Astrocyte (in vitro differentiated cells and primary cell): ENCODE data around the gene GNB1L. TPM values are rescaled to one million over a fixed set of nuclear protein-coding genes. Genes with fewer than 3 reads are reported as not detected.

Experiments used
- DNase-seq: peaks from one replicate; pipeline ENCODE4 v3.0.0-alpha.2; 2010; ENCODE audit warnings: low read depth
- FAIRE-seq: peaks from 2 replicates; lab custom pipeline; 2011; peaks lifted over from hg19 to GRCh38; lab: Jason Lieb, UNC
- H2AFZ ChIP-seq: 2 replicates; pipeline ENCODE4 v1.6.0; 2012; ENCODE audit warnings: low read depth, low read length, inconsistent platforms
- H3K27ac ChIP-seq: 2 replicates; pipeline ENCODE4 v1.5.1; 2011; ENCODE audit warnings: low read depth, low read length, inconsistent platforms
- H3K27me3 ChIP-seq: 2 replicates; pipeline ENCODE4 v1.6.0; 2011; ENCODE audit warnings: low read length, inconsistent platforms; ENCODE audit not compliant: insufficient read depth
- H3K36me3 ChIP-seq: 2 replicates; pipeline ENCODE4 v1.5.1; 2011; ENCODE audit warnings: low read length, inconsistent platforms; ENCODE audit not compliant: insufficient read depth
- H3K4me1 ChIP-seq: 2 replicates; pipeline ENCODE4 v1.5.1; 2011; ENCODE audit warnings: low read length, inconsistent platforms; ENCODE audit not compliant: insufficient read depth
- H3K4me2 ChIP-seq: 2 replicates; pipeline ENCODE4 v1.6.0; 2012; ENCODE audit warnings: low read length, inconsistent platforms
- H3K4me3 ChIP-seq: 2 replicates; pipeline ENCODE4 v1.5.1; 2011; ENCODE audit warnings: low read depth, mild to moderate bottlenecking, low read length, inconsistent platforms; ENCODE audit not compliant: insufficient read depth
- H3K79me2 ChIP-seq: 2 replicates; pipeline ENCODE4 v1.6.0; 2012; ENCODE audit warnings: mild to moderate bottlenecking, low read length, inconsistent platforms; ENCODE audit not compliant: insufficient read depth
- H3K9ac ChIP-seq: 2 replicates; pipeline ENCODE4 v1.6.0; 2012; ENCODE audit warnings: mild to moderate bottlenecking, low read length, inconsistent platforms
- H3K9me3 ChIP-seq: 2 replicates; pipeline ENCODE4 v1.5.1; 2012; ENCODE audit warnings: low read depth, mild to moderate bottlenecking, low read length, inconsistent platforms; ENCODE audit not compliant: insufficient read depth
- H4K20me1 ChIP-seq: 2 replicates; pipeline ENCODE4 v1.6.0; 2012; ENCODE audit warnings: low read length, inconsistent platforms; ENCODE audit not compliant: insufficient read depth
- H3K27ac Mint-ChIP-seq: one replicate; pipeline ENCODE4 v1.8.0; 2021; ENCODE audit warnings: mild to moderate bottlenecking, mixed read lengths; ENCODE audit not compliant: unreplicated experiment
- H3K27me3 Mint-ChIP-seq: one replicate; pipeline ENCODE4 v1.8.0; 2021; ENCODE audit warnings: low read depth, mixed read lengths; ENCODE audit not compliant: unreplicated experiment
- H3K36me3 Mint-ChIP-seq: one replicate; pipeline ENCODE4 v1.8.0; 2021; ENCODE audit warnings: low read depth, mixed read lengths; ENCODE audit not compliant: unreplicated experiment
- H3K4me1 Mint-ChIP-seq: one replicate; pipeline ENCODE4 v1.8.0; 2021; ENCODE audit warnings: low read depth, mixed read lengths; ENCODE audit not compliant: unreplicated experiment
- H3K4me3 Mint-ChIP-seq: one replicate; pipeline ENCODE4 v1.8.0; 2021; ENCODE audit warnings: mild to moderate bottlenecking, moderate library complexity, mixed read lengths; ENCODE audit not compliant: unreplicated experiment
- H3K9me3 Mint-ChIP-seq: one replicate; pipeline ENCODE4 v1.8.0; 2021; ENCODE audit warnings: mild to moderate bottlenecking, mixed read lengths; ENCODE audit not compliant: unreplicated experiment
- EZH2 ChIP-seq: IDR thresholded peaks from 2 replicates; pipeline ENCODE4 v1.6.1; 2012; ENCODE audit warnings: mild to moderate bottlenecking, low read length, inconsistent platforms; ENCODE audit not compliant: insufficient read depth
- total RNA-seq: library from RNA; stranded (reverse); gene quantifications from 2 replicates; pipeline ENCODE4 v1.2.1, GENCODE V29; 2021
- TF ChIP-seq, protein P1 (sequence below): IDR thresholded peaks from 2 replicates; pipeline ENCODE4 v1.5.1; 2011; ENCODE audit warnings: low read depth, mild to moderate bottlenecking, inconsistent platforms, low read length, moderate library complexity; ENCODE audit not compliant: insufficient read depth

Gene GNB1L
- total RNA-seq, 1 donor from 2014 or later = 14.3 TPM

GRCh38 chr22:19759427-19760057 lies 95.1 kb downstream of the GNB1L start:
- Histone ChIP-seq H2AFZ (no peak overlapping the region), H3K36me3 (no peaks in the 10 kb centered on the region), H3K27me3 (peaks cover 81% of the 10 kb centered on the region), H3K4me1 (peaks cover 6% of the 10 kb centered on the region), H4K20me1 (peaks cover 26% of the 10 kb centered on the region), H3K9ac (no peak overlapping the region), H3K27ac (no peak overlapping the region), H3K9me3 (peaks cover 3% of the 10 kb centered on the region), H3K4me2 (peak overlapping the region; percentile 66), H3K4me3 (no peak overlapping the region), H3K79me2 (no peaks in the 10 kb centered on the region)
- Mint-ChIP-seq H3K9me3 (peaks cover 15% of the 10 kb centered on the region), H3K27ac (peak overlapping the region; percentile 91), H3K27me3 (peaks cover 56% of the 10 kb centered on the region), H3K4me3 (peak overlapping the region; percentile 78), H3K36me3 (peaks cover 5% of the 10 kb centered on the region), H3K4me1 (peaks cover 5% of the 10 kb centered on the region)
- DNase-seq (no peak), FAIRE-seq (no peak)
- peak; percentile 83 for TF ChIP-seq EZH2
- TF ChIP-seq, protein P1, sequence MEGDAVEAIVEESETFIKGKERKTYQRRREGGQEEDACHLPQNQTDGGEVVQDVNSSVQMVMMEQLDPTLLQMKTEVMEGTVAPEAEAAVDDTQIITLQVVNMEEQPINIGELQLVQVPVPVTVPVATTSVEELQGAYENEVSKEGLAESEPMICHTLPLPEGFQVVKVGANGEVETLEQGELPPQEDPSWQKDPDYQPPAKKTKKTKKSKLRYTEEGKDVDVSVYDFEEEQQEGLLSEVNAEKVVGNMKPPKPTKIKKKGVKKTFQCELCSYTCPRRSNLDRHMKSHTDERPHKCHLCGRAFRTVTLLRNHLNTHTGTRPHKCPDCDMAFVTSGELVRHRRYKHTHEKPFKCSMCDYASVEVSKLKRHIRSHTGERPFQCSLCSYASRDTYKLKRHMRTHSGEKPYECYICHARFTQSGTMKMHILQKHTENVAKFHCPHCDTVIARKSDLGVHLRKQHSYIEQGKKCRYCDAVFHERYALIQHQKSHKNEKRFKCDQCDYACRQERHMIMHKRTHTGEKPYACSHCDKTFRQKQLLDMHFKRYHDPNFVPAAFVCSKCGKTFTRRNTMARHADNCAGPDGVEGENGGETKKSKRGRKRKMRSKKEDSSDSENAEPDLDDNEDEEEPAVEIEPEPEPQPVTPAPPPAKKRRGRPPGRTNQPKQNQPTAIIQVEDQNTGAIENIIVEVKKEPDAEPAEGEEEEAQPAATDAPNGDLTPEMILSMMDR = no peak

- Histone ChIP-seq H3K4me2 (no peak overlapping the region), H3K79me2 (no peaks in the 10 kb centered on the region), H2AFZ (no peak overlapping the region), H3K9me3 (peaks cover 3% of the 10 kb centered on the region), H3K36me3 (no peaks in the 10 kb centered on the region), H3K9ac (no peak overlapping the region), H3K27ac (no peak overlapping the region), H3K4me1 (peaks cover 6% of the 10 kb centered on the region), H3K4me3 (no peak overlapping the region), H3K27me3 (peaks cover 81% of the 10 kb centered on the region), H4K20me1 (peaks cover 26% of the 10 kb centered on the region)
- Mint-ChIP-seq H3K9me3 (peaks cover 15% of the 10 kb centered on the region), H3K27me3 (peaks cover 59% of the 10 kb centered on the region), H3K4me3 (no peak overlapping the region), H3K27ac (no peak overlapping the region), H3K4me1 (peaks cover 5% of the 10 kb centered on the region), H3K36me3 (peaks cover 5% of the 10 kb centered on the region)
- DNase-seq (no peak), FAIRE-seq (no peak)
- TF ChIP-seq EZH2 = no peak
- TF ChIP-seq, protein P1 = no peak
These were observed 95.7 kb downstream of the GNB1L start for GRCh38 chr22:19758896-19759426.
